T-helper 2 cell (primary cell): Measurements from ENCODE around the gene HOXC13.

ENCODE experiments used
- DNase-seq, 5 experiments: peaks; one replicate each; pipeline versions ENCODE4 v3.0.0 to v3.0.0-alpha.2; 2012 to 2022

HOXC13 gene

GRCh38 chr12:53982648-53983567 lies 44.3 kb downstream of the HOXC13 start:
- DNase-seq = no peak

GRCh38 chr12:53983568-53983949 lies 44.9 kb downstream of the HOXC13 start:
- DNase-seq = no peak

- DNase-seq = no peak
Observed at GRCh38 chr12:53983950-53984572, 45.4 kb downstream of the HOXC13 start.

GRCh38 chr12:53984901-53985691 lies 46.5 kb downstream of the HOXC13 start, which contains the start of gene HOXC10:
Gene HOXC10, plus strand, starts transcription at chr12:53985146. Its CDS starts 114 bp downstream, at chr12:53985260.
- peak; percentile 39 to 87 (median 62) for DNase-seq

- no peak for DNase-seq
Observed at GRCh38 chr12:53985692-53985993, 47.0 kb downstream of the HOXC13 start.

- DNase-seq = peak in 1 of 5 experiments; percentile 48
Observed at GRCh38 chr12:53985994-53986685, 47.5 kb downstream of the HOXC13 start.

- no peak for DNase-seq
Observed at GRCh38 chr12:53986686-53987483, 48.3 kb downstream of the HOXC13 start.

GRCh38 chr12:53987787-53988230 lies 49.2 kb downstream of the HOXC13 start:
- no peak for DNase-seq

GRCh38 chr12:53988541-53989226 lies 50.1 kb downstream of the HOXC13 start:
- no peak for DNase-seq

- DNase-seq = peak in 2 of 5 experiments; percentile 22 to 63
Observed at GRCh38 chr12:53989227-53990113, 50.8 kb downstream of the HOXC13 start.

- DNase-seq = no peak
Observed at GRCh38 chr12:53990311-53991076, 51.9 kb downstream of the HOXC13 start.

- DNase-seq = no peak
Observed at GRCh38 chr12:53991077-53991460, 52.4 kb downstream of the HOXC13 start.

- no peak for DNase-seq
Observed at GRCh38 chr12:53992377-53992889, 53.8 kb downstream of the HOXC13 start.

- DNase-seq = no peak
Observed at GRCh38 chr12:53993162-53994008, 54.8 kb downstream of the HOXC13 start.

GRCh38 chr12:53994009-53994263 lies 55.3 kb downstream of the HOXC13 start:
- no peak for DNase-seq

GRCh38 chr12:53994264-53995001 lies 55.8 kb downstream of the HOXC13 start:
- DNase-seq = no peak

- DNase-seq = no peak
Observed at GRCh38 chr12:53995002-53995377, 56.4 kb downstream of the HOXC13 start.
